Nephron (organoid): ENCODE measurements around the gene EYA3.
A peak's percentile ranks its signal among the peaks of the same experiment; 100 is the strongest.

Experiments used
- H3K27ac Mint-ChIP-seq, 3 experiments: 2 replicates each; pipeline ENCODE4 v1.8.0; 2020; ENCODE audit warnings: mixed read lengths in 3 of 3, mild to moderate bottlenecking in 2 of 3, moderate library complexity in 1 of 3
- H3K27me3 Mint-ChIP-seq: 2 replicates; pipeline ENCODE4 v1.8.0; 2021; ENCODE audit warnings: low read depth, mild to moderate bottlenecking, moderate library complexity, mixed read lengths
- H3K36me3 Mint-ChIP-seq: 2 replicates; pipeline ENCODE4 v1.8.0; 2020; ENCODE audit warnings: low read depth, mixed read lengths
- H3K4me1 Mint-ChIP-seq: 2 replicates; pipeline ENCODE4 v1.8.0; 2020; ENCODE audit warnings: mixed read lengths
- H3K4me3 Mint-ChIP-seq, 3 experiments: 2 replicates each; pipeline ENCODE4 v1.8.0; 2020; ENCODE audit warnings: mild to moderate bottlenecking in 3 of 3, mixed read lengths in 3 of 3, moderate library complexity in 2 of 3
- H3K9me3 Mint-ChIP-seq: 2 replicates; pipeline ENCODE4 v1.8.0; 2020; ENCODE audit warnings: mixed read lengths
- TF ChIP-seq, protein P1 (sequence below), 3 experiments: fragments of 200-600 bp; sonication (generic); IDR thresholded peaks; one replicate each; pipeline ENCODE4 v1.5.0; 2021; ENCODE audit warnings: antibody characterized with exemption in 3 of 3; ENCODE audit not compliant: unreplicated experiment in 3 of 3

EYA3 gene

DNA sequence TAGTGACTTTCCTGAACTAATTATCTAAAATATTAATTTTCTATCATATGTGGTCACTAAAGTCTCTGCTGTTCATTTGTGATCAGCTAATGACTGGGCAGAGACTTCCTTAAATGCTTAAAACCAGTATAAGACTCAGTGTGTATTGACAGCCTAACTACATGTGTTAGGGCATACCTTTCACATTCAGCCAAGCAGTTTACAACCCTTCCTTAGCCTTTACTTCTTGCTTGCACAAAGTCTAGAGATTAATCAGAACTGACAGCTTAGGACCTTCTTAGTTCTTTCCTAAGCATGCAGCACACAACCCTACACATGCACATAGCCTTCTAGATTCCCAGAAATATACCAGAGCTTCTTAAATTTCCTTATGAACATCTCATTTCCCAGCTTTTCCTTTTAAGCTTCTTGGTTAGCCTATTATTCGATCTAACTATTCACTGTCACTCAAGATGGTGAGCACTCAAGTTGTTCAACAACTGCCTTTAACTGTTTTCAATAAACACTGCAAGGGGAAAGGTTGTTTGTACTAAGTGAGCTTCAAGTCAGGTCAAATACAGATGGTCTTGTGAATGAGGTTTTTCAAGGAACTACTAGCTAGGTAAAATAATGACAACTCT is 13.4 kb downstream of the EYA3 start:
- peak overlapping the region; percentile 63 to 85 (median 75) for H3K27ac Mint-ChIP-seq
- no peaks in the 10 kb centered on the region for H3K9me3 Mint-ChIP-seq
- H3K4me3 Mint-ChIP-seq, result no peak overlapping the region
- no peaks in the 10 kb centered on the region for H3K27me3 Mint-ChIP-seq
- peaks cover 19% of the 10 kb centered on the region for H3K36me3 Mint-ChIP-seq
- H3K4me1 Mint-ChIP-seq, result peaks cover 18% of the 10 kb centered on the region
- TF ChIP-seq, protein P1, sequence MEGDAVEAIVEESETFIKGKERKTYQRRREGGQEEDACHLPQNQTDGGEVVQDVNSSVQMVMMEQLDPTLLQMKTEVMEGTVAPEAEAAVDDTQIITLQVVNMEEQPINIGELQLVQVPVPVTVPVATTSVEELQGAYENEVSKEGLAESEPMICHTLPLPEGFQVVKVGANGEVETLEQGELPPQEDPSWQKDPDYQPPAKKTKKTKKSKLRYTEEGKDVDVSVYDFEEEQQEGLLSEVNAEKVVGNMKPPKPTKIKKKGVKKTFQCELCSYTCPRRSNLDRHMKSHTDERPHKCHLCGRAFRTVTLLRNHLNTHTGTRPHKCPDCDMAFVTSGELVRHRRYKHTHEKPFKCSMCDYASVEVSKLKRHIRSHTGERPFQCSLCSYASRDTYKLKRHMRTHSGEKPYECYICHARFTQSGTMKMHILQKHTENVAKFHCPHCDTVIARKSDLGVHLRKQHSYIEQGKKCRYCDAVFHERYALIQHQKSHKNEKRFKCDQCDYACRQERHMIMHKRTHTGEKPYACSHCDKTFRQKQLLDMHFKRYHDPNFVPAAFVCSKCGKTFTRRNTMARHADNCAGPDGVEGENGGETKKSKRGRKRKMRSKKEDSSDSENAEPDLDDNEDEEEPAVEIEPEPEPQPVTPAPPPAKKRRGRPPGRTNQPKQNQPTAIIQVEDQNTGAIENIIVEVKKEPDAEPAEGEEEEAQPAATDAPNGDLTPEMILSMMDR (IDR thresholded peaks at IDR 0.05; ENCODE audit: unreplicated experiment in 3 of 3), result no peak

GRCh38 chr1:28073867-28074266 is 14.5 kb downstream of the EYA3 start:
- peaks cover 18% of the 10 kb centered on the region for H3K4me1 Mint-ChIP-seq
- H3K36me3 Mint-ChIP-seq, result peaks cover 17% of the 10 kb centered on the region
- H3K27me3 Mint-ChIP-seq, result no peaks in the 10 kb centered on the region
- H3K4me3 Mint-ChIP-seq, result no peak overlapping the region
- H3K9me3 Mint-ChIP-seq, result no peaks in the 10 kb centered on the region
- TF ChIP-seq, protein P1 (IDR thresholded peaks at IDR 0.05; ENCODE audit: unreplicated experiment in 3 of 3), result no peak
- no peak overlapping the region for H3K27ac Mint-ChIP-seq

GRCh38 chr1:28071813-28072212 is 16.6 kb downstream of the EYA3 start:
- H3K27me3 Mint-ChIP-seq, result no peaks in the 10 kb centered on the region
- peaks cover 17% of the 10 kb centered on the region for H3K36me3 Mint-ChIP-seq
- H3K4me3 Mint-ChIP-seq, result no peak overlapping the region
- no peaks in the 10 kb centered on the region for H3K9me3 Mint-ChIP-seq
- H3K27ac Mint-ChIP-seq, result peak overlapping the region in 2 of 3 experiments; percentile 85 to 90
- TF ChIP-seq, protein P1 (IDR thresholded peaks at IDR 0.05; ENCODE audit: unreplicated experiment in 3 of 3), result no peak
- peaks cover 20% of the 10 kb centered on the region for H3K4me1 Mint-ChIP-seq

DNA sequence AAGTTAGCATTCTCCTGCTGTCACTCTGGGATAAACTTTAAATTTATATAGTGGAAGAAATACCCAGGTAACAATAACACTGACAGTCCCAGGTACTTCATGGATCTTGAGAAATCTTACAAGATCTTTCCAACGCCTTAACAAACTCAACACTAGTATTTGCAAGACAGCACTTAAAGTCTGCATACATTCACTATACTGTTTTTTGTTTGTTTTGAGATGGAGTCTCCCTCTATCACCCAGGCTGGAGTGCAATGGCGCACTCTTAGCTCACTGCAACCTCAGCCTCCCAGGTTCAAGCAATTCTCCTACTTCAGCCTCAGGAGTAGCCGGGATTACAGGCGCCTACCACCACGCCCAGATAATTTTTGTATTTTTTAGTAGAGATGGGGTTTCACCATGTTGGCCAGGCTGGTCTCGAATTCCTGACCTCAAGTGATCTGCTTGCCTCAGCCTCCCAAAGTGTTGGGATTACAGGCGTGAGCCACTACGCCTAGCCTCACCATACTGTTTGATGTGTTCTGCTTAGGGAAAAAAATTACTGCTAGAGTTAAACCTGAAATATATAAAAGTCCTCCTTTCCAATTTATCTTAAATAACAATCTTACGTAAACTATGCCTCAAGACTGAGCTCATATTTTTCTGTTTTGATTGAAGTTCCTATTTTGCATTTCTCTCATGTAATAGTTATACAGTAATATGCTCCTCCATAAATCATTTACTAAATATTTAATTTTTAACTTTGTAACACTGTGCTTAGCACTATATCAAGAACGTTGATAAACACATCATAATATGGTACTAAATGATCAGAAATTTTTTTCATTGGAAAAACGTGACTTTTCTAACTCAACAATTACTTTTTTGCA is 17.5 kb downstream of the EYA3 start:
- H3K27me3 Mint-ChIP-seq, result no peaks in the 10 kb centered on the region
- H3K36me3 Mint-ChIP-seq, result peaks cover 17% of the 10 kb centered on the region
- H3K4me3 Mint-ChIP-seq, result peak overlapping the region in 1 of 3 experiments; percentile 41
- H3K4me1 Mint-ChIP-seq, result peaks cover 21% of the 10 kb centered on the region
- TF ChIP-seq, protein P1 (IDR thresholded peaks at IDR 0.05; ENCODE audit: unreplicated experiment in 3 of 3), result no peak
- no peaks in the 10 kb centered on the region for H3K9me3 Mint-ChIP-seq
- peak overlapping the region; percentile 76 to 90 (median 85) for H3K27ac Mint-ChIP-seq

DNA sequence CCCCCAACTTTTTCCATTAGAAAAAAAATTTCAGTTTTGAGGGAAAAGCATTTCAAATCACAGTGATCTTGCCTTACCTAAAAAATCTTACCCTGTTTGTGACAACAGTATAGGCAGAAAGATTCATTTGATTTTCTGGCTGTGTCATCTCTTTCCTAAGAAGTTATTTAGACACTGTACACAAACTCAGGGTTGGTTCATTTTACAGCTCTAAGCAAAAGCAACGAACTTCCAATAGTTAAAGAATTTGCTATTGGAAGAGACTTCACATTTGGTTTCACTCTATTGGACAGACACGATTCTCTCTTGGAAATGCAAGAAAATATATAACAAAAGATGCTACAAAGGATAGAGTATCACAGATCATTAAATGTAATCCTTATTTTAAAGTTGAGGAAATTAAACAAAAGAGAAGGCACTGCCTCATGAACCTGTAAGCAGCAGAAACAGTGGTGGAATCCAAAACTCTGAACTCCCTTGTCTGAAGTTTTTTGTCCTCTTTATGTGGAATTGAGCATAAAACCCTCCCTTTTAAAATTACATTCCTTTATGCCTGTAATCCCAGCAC is 20.8 kb downstream of the EYA3 start:
- H3K27me3 Mint-ChIP-seq, result no peaks in the 10 kb centered on the region
- no peaks in the 10 kb centered on the region for H3K9me3 Mint-ChIP-seq
- peaks cover 21% of the 10 kb centered on the region for H3K36me3 Mint-ChIP-seq
- H3K4me3 Mint-ChIP-seq, result no peak overlapping the region
- TF ChIP-seq, protein P1 (IDR thresholded peaks at IDR 0.05; ENCODE audit: unreplicated experiment in 3 of 3), result no peak
- H3K27ac Mint-ChIP-seq, result peak overlapping the region; percentile 8 to 62 (median 33)
- peaks cover 14% of the 10 kb centered on the region for H3K4me1 Mint-ChIP-seq
